HEK293 (cell line): ENCODE data around the gene CAMKK1.

Experiments used
- AEBP2 ChIP-seq: fragments of 450-650 bp; formaldehyde crosslinking; IDR thresholded peaks from 2 replicates; pipeline ENCODE4 v1.5.1; 2016; ENCODE audit warnings: missing biosample characterization, missing genetic modification characterization, borderline replicate concordance
- BCL11A ChIP-seq: fragments of 450-650 bp; formaldehyde crosslinking; IDR thresholded peaks from 2 replicates; pipeline ENCODE4 v1.5.1; 2016; ENCODE audit warnings: low read depth, missing biosample characterization, missing genetic modification characterization
- ELK4 ChIP-seq: IDR thresholded peaks from 2 replicates; pipeline ENCODE4 v1.6.1; 2011; ENCODE audit warnings: mild to moderate bottlenecking, low read depth, low read length, borderline replicate concordance
- GLIS2 ChIP-seq: fragments of 450-650 bp; formaldehyde crosslinking; IDR thresholded peaks from 2 replicates; pipeline ENCODE4 v1.5.1; 2016; ENCODE audit warnings: missing biosample characterization, missing genetic modification characterization
- HOXD13 ChIP-seq: sonication (generic); formaldehyde crosslinking; IDR thresholded peaks from 2 replicates; pipeline ENCODE4 v1.8.0; 2022; ENCODE audit warnings: missing genetic modification reagents, borderline replicate concordance
- KLF16 ChIP-seq: fragments of 450-650 bp; formaldehyde crosslinking; IDR thresholded peaks from 2 replicates; pipeline ENCODE4 v1.5.1; 2017; ENCODE audit warnings: missing biosample characterization, missing genetic modification characterization
- MEIS1 ChIP-seq: sonication (generic); formaldehyde crosslinking; IDR thresholded peaks from 2 replicates; pipeline ENCODE4 v1.8.1; 2022; ENCODE audit warnings: missing genetic modification reagents, mild to moderate bottlenecking, borderline replicate concordance
- PRDM1 ChIP-seq: fragments of 450-650 bp; formaldehyde crosslinking; IDR thresholded peaks from 2 replicates; pipeline ENCODE4; 2016; ENCODE audit warnings: missing biosample characterization, missing genetic modification characterization
- PRDM4 ChIP-seq: fragments of 450-650 bp; formaldehyde crosslinking; IDR thresholded peaks from 2 replicates; pipeline ENCODE4 v1.5.1; 2017; ENCODE audit warnings: missing biosample characterization, missing genetic modification characterization
- REPIN1 ChIP-seq: fragments of 450-650 bp; formaldehyde crosslinking; IDR thresholded peaks from 2 replicates; pipeline ENCODE4 v1.5.1; 2017; ENCODE audit warnings: missing biosample characterization, missing genetic modification characterization, low read depth
- WT1 ChIP-seq: fragments of 450-650 bp; formaldehyde crosslinking; IDR thresholded peaks from 2 replicates; pipeline ENCODE4 v1.5.1; 2016; ENCODE audit warnings: missing biosample characterization, missing genetic modification characterization
- ZBTB20 ChIP-seq: fragments of 450-650 bp; formaldehyde crosslinking; IDR thresholded peaks from 2 replicates; pipeline ENCODE4 v1.5.1; 2016; ENCODE audit warnings: missing biosample characterization, missing genetic modification characterization
- ZFP41 ChIP-seq: fragments of 450-650 bp; formaldehyde crosslinking; IDR thresholded peaks from 2 replicates; pipeline ENCODE4 v1.5.1; 2016; ENCODE audit warnings: missing biosample characterization, missing genetic modification characterization, borderline replicate concordance
- ZNF10 ChIP-seq: fragments of 450-650 bp; formaldehyde crosslinking; IDR thresholded peaks from 2 replicates; pipeline ENCODE4 v1.5.1; 2017; ENCODE audit warnings: missing biosample characterization, missing genetic modification characterization
- ZNF133 ChIP-seq: fragments of 450-650 bp; formaldehyde crosslinking; IDR thresholded peaks from 2 replicates; pipeline ENCODE4 v1.5.1; 2016; ENCODE audit warnings: missing biosample characterization, missing genetic modification characterization
- ZNF138 ChIP-seq: fragments of 450-650 bp; formaldehyde crosslinking; IDR thresholded peaks from 2 replicates; pipeline ENCODE4 v1.5.1; 2016; ENCODE audit warnings: missing biosample characterization, missing genetic modification characterization, borderline replicate concordance
- ZNF211 ChIP-seq: fragments of 450-650 bp; formaldehyde crosslinking; IDR thresholded peaks from 2 replicates; pipeline ENCODE4 v1.5.1; 2016; ENCODE audit warnings: low read depth, missing biosample characterization, missing genetic modification characterization
- ZNF292 ChIP-seq: fragments of 450-650 bp; formaldehyde crosslinking; IDR thresholded peaks from 2 replicates; pipeline ENCODE4 v1.5.1; 2016; ENCODE audit warnings: low read depth, missing biosample characterization, missing genetic modification characterization, borderline replicate concordance
- ZNF394 ChIP-seq: fragments of 450-650 bp; formaldehyde crosslinking; IDR thresholded peaks from 2 replicates; pipeline ENCODE4 v1.5.1; 2016; ENCODE audit warnings: missing biosample characterization, missing genetic modification characterization, mild to moderate bottlenecking, moderate library complexity, borderline replicate concordance
- ZNF426 ChIP-seq: fragments of 450-650 bp; formaldehyde crosslinking; IDR thresholded peaks from 2 replicates; pipeline ENCODE4 v1.5.1; 2017; ENCODE audit warnings: missing biosample characterization, missing genetic modification characterization, mild to moderate bottlenecking, inconsistent platforms, moderate library complexity
- ZNF473 ChIP-seq: fragments of 450-650 bp; formaldehyde crosslinking; IDR thresholded peaks from 2 replicates; pipeline ENCODE4 v1.5.1; 2017; ENCODE audit warnings: missing biosample characterization, missing genetic modification characterization
- ZNF529 ChIP-seq: fragments of 450-650 bp; formaldehyde crosslinking; IDR thresholded peaks from 2 replicates; pipeline ENCODE4 v1.5.1; 2017; ENCODE audit warnings: missing genetic modification characterization, missing biosample characterization; ENCODE audit not compliant: insufficient replicate concordance
- ZNF555 ChIP-seq: fragments of 450-650 bp; formaldehyde crosslinking; conservative IDR thresholded peaks from 2 replicates; pipeline ENCODE4 v1.5.1; 2017; ENCODE audit warnings: missing biosample characterization, mild to moderate bottlenecking, missing genetic modification characterization, inconsistent platforms
- ZNF560 ChIP-seq: fragments of 450-650 bp; formaldehyde crosslinking; IDR thresholded peaks from 2 replicates; pipeline ENCODE4 v1.5.1; 2017; ENCODE audit warnings: missing biosample characterization, missing genetic modification characterization, borderline replicate concordance
- ZNF610 ChIP-seq: fragments of 450-650 bp; formaldehyde crosslinking; IDR thresholded peaks from 2 replicates; pipeline ENCODE4 v1.5.1; 2016; ENCODE audit warnings: missing biosample characterization, missing genetic modification characterization, borderline replicate concordance
- ZNF624 ChIP-seq: fragments of 450-650 bp; formaldehyde crosslinking; IDR thresholded peaks from 2 replicates; pipeline ENCODE4 v1.5.1; 2017; ENCODE audit warnings: missing biosample characterization, missing genetic modification characterization
- ZNF645 ChIP-seq: fragments of 450-650 bp; formaldehyde crosslinking; IDR thresholded peaks from 2 replicates; pipeline ENCODE4; 2016; ENCODE audit warnings: missing biosample characterization, missing genetic modification characterization
- ZNF830 ChIP-seq: fragments of 450-650 bp; IDR thresholded peaks from 2 replicates; pipeline ENCODE4 v1.5.0; 2018; ENCODE audit warnings: missing biosample characterization, missing genetic modification characterization, low read depth, mild to moderate bottlenecking, moderate library complexity
- TF ChIP-seq, protein P1 (sequence below): fragments of 450-650 bp; IDR thresholded peaks from 2 replicates; pipeline ENCODE4 v1.5.1; 2018; ENCODE audit warnings: missing biosample characterization, mild to moderate bottlenecking, missing genetic modification characterization
- TF ChIP-seq, protein P2 (sequence below): fragments of 450-650 bp; formaldehyde crosslinking; IDR thresholded peaks from 2 replicates; pipeline ENCODE4 v1.5.1; 2017; ENCODE audit warnings: missing biosample characterization, missing genetic modification characterization

CAMKK1 gene

GRCh38 chr17:3845621-3846436, 47.0 kb downstream of the CAMKK1 start, which contains the start of gene NCBP3 (continued):
- TF ChIP-seq ZNF394 (tag by site-specific recombination) (0 out of 2 replicates have a peak, but pooled peaks have one; percentile 44), WT1 (tag by site-specific recombination) (no peak; the same call in 1 of the 2 replicates), ELK4 (no peak), KLF16 (tag by site-specific recombination) (peak; percentile 56), ZNF426 (tag by site-specific recombination) (no peak), GLIS2 (tag by site-specific recombination) (peak; percentile 99), ZNF555 (no peak), ZNF560 (no peak), ZNF138 (tag by site-specific recombination) (no peak), HOXD13 (CRISPR knock-in tag) (no peak), ZNF473 (no peak), ZNF624 (tag by site-specific recombination) (no peak), ZNF529 (no peak), REPIN1 (tag by site-specific recombination) (0 out of 2 replicates have a peak, but pooled peaks have one; percentile 36), AEBP2 (tag by site-specific recombination) (no peak), ZNF211 (tag by site-specific recombination) (no peak), PRDM1 (tag by site-specific recombination) (no peak), ZNF830 (tag by site-specific recombination) (no peak), ZNF610 (no peak), ZNF133 (no peak), BCL11A (tag by site-specific recombination) (no peak), ZBTB20 (tag by site-specific recombination) (peak; percentile 67; the same call in 1 of the 2 replicates), MEIS1 (CRISPR knock-in tag) (no peak), ZNF645 (tag by site-specific recombination) (no peak), ZFP41 (tag by site-specific recombination) (no peak), ZNF292 (tag by site-specific recombination) (no peak), ZNF10 (tag by site-specific recombination) (peak; percentile 32; the same call in 1 of the 2 replicates), PRDM4 (no peak; the same call in 1 of the 2 replicates)
- TF ChIP-seq, protein P1, sequence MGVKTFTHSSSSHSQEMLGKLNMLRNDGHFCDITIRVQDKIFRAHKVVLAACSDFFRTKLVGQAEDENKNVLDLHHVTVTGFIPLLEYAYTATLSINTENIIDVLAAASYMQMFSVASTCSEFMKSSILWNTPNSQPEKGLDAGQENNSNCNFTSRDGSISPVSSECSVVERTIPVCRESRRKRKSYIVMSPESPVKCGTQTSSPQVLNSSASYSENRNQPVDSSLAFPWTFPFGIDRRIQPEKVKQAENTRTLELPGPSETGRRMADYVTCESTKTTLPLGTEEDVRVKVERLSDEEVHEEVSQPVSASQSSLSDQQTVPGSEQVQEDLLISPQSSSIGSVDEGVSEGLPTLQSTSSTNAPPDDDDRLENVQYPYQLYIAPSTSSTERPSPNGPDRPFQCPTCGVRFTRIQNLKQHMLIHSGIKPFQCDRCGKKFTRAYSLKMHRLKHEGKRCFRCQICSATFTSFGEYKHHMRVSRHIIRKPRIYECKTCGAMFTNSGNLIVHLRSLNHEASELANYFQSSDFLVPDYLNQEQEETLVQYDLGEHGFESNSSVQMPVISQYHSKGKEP (tag by site-specific recombination) = peak; percentile 82
- TF ChIP-seq, protein P2, sequence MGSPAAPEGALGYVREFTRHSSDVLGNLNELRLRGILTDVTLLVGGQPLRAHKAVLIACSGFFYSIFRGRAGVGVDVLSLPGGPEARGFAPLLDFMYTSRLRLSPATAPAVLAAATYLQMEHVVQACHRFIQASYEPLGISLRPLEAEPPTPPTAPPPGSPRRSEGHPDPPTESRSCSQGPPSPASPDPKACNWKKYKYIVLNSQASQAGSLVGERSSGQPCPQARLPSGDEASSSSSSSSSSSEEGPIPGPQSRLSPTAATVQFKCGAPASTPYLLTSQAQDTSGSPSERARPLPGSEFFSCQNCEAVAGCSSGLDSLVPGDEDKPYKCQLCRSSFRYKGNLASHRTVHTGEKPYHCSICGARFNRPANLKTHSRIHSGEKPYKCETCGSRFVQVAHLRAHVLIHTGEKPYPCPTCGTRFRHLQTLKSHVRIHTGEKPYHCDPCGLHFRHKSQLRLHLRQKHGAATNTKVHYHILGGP (tag by site-specific recombination) = no peak
